Loucy (cell line): ENCODE data around the gene NKAIN4.
A peak's percentile ranks its signal among the peaks of the same experiment; 100 is the strongest.

Experiments
- H2AFZ ChIP-seq: fragments of 200-600 bp; sonication (generic); 2 replicates; pipeline ENCODE4 v1.6.0; 2016; ENCODE audit warnings: antibody characterized with exemption, mild to moderate bottlenecking, low read length, moderate library complexity
- H3F3A ChIP-seq: fragments of 200-600 bp; 2 replicates; pipeline ENCODE4 v1.6.0; 2016; ENCODE audit warnings: antibody characterized with exemption, low read depth, mild to moderate bottlenecking
- H3K27me3 ChIP-seq: fragments of 200-600 bp; sonication (generic); 2 replicates; pipeline ENCODE4 v1.6.1; 2014; ENCODE audit warnings: low read length, mild to moderate bottlenecking; ENCODE audit not compliant: insufficient read depth, poor library complexity, severe bottlenecking
- H3K36me3 ChIP-seq: fragments of 200-600 bp; sonication (generic); 2 replicates; pipeline ENCODE4 v1.6.1; 2016; ENCODE audit warnings: low read length; ENCODE audit not compliant: insufficient read depth
- H3K4me1 ChIP-seq: fragments of 200-600 bp; sonication (generic); 2 replicates; pipeline ENCODE4 v1.5.1; 2014; ENCODE audit warnings: low read length, mild to moderate bottlenecking; ENCODE audit not compliant: insufficient read depth, poor library complexity, severe bottlenecking
- H3K4me2 ChIP-seq: fragments of 200-600 bp; sonication (generic); 2 replicates; pipeline ENCODE4 v1.6.0; 2014; ENCODE audit warnings: antibody characterized with exemption, low read length, low read depth, mild to moderate bottlenecking; ENCODE audit not compliant: poor library complexity, severe bottlenecking
- H3K4me3 ChIP-seq: fragments of 200-600 bp; sonication (generic); 2 replicates; pipeline ENCODE4 v1.5.1; 2014; ENCODE audit warnings: low read length, mild to moderate bottlenecking, mixed read lengths; ENCODE audit not compliant: poor library complexity, severe bottlenecking
- H3K79me2 ChIP-seq: fragments of 200-600 bp; sonication (generic); 2 replicates; pipeline ENCODE4 v1.6.1; 2014; ENCODE audit warnings: low read length; ENCODE audit not compliant: insufficient read depth
- H3K9ac ChIP-seq: fragments of 200-600 bp; sonication (generic); 2 replicates; pipeline ENCODE4 v1.6.0; 2014; ENCODE audit warnings: mild to moderate bottlenecking, low read depth, low read length, moderate library complexity; ENCODE audit not compliant: poor library complexity, severe bottlenecking
- H3K9me2 ChIP-seq: fragments of 200-600 bp; sonication (generic); replicated peaks from 2 replicates; pipeline ENCODE4 v1.6.1; 2016; ENCODE audit warnings: low read depth, low read length, mixed read lengths
- H3K9me3 ChIP-seq: fragments of 200-600 bp; sonication (generic); 2 replicates; pipeline ENCODE4 v1.6.1; 2014; ENCODE audit warnings: mild to moderate bottlenecking, antibody characterized with exemption, low read length, low read depth; ENCODE audit not compliant: insufficient read depth
- H4K20me1 ChIP-seq: fragments of 200-600 bp; sonication (generic); 2 replicates; pipeline ENCODE4 v1.6.0; 2014; ENCODE audit warnings: antibody characterized with exemption, low read length, mild to moderate bottlenecking; ENCODE audit not compliant: insufficient read depth, poor library complexity, severe bottlenecking
- EZH2phosphoT487 ChIP-seq: fragments of 200-600 bp; IDR thresholded peaks from 2 replicates; pipeline ENCODE4 v1.6.1; 2018; ENCODE audit warnings: antibody characterized with exemption, mild to moderate bottlenecking, moderate library complexity, borderline replicate concordance
- TF ChIP-seq, protein P1 (sequence below): fragments of 200-600 bp; sonication (generic); conservative IDR thresholded peaks from 2 replicates; pipeline ENCODE4 v1.5.1; 2014; ENCODE audit warnings: mild to moderate bottlenecking, antibody characterized with exemption, low read length

The NKAIN4 gene

GRCh38 chr20:63216041-63216848, 38.0 kb downstream of the NKAIN4 start, which contains the start of gene YTHDF1:
YTHDF1 (minus strand) TSS chr20:63216131; CDS start chr20:63215892, 239 bp downstream.
- peak within 1 kb of the TSS; percentile 88 for H2AFZ ChIP-seq
- no peak for TF ChIP-seq EZH2phosphoT487
- TF ChIP-seq, protein P1, sequence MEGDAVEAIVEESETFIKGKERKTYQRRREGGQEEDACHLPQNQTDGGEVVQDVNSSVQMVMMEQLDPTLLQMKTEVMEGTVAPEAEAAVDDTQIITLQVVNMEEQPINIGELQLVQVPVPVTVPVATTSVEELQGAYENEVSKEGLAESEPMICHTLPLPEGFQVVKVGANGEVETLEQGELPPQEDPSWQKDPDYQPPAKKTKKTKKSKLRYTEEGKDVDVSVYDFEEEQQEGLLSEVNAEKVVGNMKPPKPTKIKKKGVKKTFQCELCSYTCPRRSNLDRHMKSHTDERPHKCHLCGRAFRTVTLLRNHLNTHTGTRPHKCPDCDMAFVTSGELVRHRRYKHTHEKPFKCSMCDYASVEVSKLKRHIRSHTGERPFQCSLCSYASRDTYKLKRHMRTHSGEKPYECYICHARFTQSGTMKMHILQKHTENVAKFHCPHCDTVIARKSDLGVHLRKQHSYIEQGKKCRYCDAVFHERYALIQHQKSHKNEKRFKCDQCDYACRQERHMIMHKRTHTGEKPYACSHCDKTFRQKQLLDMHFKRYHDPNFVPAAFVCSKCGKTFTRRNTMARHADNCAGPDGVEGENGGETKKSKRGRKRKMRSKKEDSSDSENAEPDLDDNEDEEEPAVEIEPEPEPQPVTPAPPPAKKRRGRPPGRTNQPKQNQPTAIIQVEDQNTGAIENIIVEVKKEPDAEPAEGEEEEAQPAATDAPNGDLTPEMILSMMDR = no peak
- H4K20me1 ChIP-seq = peaks cover 44% of the 10 kb centered on the region

DNA sequence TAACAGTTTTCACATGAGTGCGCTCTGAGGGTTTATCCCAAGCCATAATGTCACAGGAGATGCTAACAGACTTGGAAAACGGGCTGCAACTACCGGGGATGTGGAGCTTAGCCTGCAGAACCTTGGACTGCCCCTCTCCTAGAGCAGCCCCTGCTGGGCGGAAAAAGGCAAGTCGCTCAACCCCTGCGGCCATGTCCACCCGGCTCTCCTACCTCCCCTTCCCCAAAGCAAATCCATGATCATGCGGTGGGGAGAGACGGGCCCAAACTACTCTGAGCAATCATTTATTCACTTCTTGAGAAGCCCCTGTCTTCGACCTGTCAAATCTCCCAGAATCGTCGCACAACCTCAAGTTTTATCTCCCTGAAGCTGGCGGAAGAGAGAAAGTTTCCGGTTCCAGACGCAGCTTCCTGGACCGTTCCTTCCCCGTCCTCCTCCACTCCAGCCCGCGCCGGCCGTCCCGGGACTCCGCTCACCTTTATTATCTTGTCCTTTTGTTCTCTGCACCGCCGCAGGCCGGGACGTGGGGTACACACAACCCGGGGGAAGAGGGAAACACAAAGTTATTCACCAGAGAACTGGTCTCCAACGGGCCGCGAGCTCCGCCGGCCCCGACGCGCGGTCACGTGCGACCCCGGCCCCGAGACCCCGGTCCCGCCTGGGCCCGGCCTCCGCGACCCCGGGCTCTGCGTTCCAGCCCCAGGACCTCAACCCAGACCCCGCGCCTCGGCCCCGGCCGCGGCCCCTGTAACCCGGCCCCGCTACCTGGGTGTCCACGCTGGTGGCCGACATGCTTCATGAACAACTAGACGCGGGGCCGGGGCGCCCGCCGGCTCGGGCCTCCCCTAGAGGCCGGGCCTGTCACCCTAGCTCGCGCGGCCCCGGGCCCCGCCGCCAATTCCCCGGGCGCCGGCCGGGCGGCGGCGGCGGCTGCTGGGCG, 38.9 kb downstream of the NKAIN4 start:
- peak overlapping the region; percentile 100 for H3K9ac ChIP-seq
- H3K4me2 ChIP-seq = peak overlapping the region; percentile 98
- TF ChIP-seq, protein P1 = peak; percentile 64
- no peak for TF ChIP-seq EZH2phosphoT487
- H3K27me3 ChIP-seq = no peaks in the 10 kb centered on the region
- H3K4me1 ChIP-seq = peaks cover 50% of the 10 kb centered on the region
- no peaks in the 10 kb centered on the region for H3K9me3 ChIP-seq
- peaks cover 57% of the 10 kb centered on the region for H3K79me2 ChIP-seq
- H2AFZ ChIP-seq = peak overlapping the region; percentile 59; the same call in 1 of the 2 replicates
- H3F3A ChIP-seq = no peaks in the 10 kb centered on the region
- no peaks in the 10 kb centered on the region for H3K9me2 ChIP-seq
- H3K4me3 ChIP-seq = peak overlapping the region; percentile 98
- H3K36me3 ChIP-seq = peaks cover 25% of the 10 kb centered on the region; the same call in 1 of the 2 replicates
- peaks cover 53% of the 10 kb centered on the region for H4K20me1 ChIP-seq

More at GRCh38 chr20:63216041-63216848, 38.0 kb downstream of the NKAIN4 start, which contains the start of gene YTHDF1:
- Histone ChIP-seq H3K9ac (peak within 1 kb of the TSS; percentile 100), H3K36me3 (peaks cover 19% of the 10 kb centered on the region; the same call in 1 of the 2 replicates), H3K79me2 (peaks cover 49% of the 10 kb centered on the region), H3K4me1 (peaks cover 43% of the 10 kb centered on the region), H3K27me3 (no peaks in the 10 kb centered on the region), H3K9me2 (no peaks in the 10 kb centered on the region), H3K4me2 (peak within 1 kb of the TSS; percentile 98), H3K4me3 (peak within 1 kb of the TSS; percentile 98), H3K9me3 (no peaks in the 10 kb centered on the region), H3F3A (no peaks in the 10 kb centered on the region)

GRCh38 chr20:63214514-63214913, 39.7 kb downstream of the NKAIN4 start:
- peak overlapping the region; percentile 98 for H3K4me2 ChIP-seq
- H3K9me2 ChIP-seq = no peaks in the 10 kb centered on the region
- peaks cover 34% of the 10 kb centered on the region; the same call in 1 of the 2 replicates for H3K36me3 ChIP-seq
- H3K27me3 ChIP-seq = no peaks in the 10 kb centered on the region
- H3K4me3 ChIP-seq = peak overlapping the region; percentile 98
- H3K4me1 ChIP-seq = peaks cover 57% of the 10 kb centered on the region
- H3K79me2 ChIP-seq = peaks cover 66% of the 10 kb centered on the region
- TF ChIP-seq EZH2phosphoT487 = no peak
- no peaks in the 10 kb centered on the region for H3K9me3 ChIP-seq
- H4K20me1 ChIP-seq = peaks cover 61% of the 10 kb centered on the region
- H2AFZ ChIP-seq = no peak overlapping the region
- H3K9ac ChIP-seq = peak overlapping the region; percentile 100
- no peaks in the 10 kb centered on the region for H3F3A ChIP-seq
